22Rv1 (cell line): ENCODE data around the gene FAM9C.
"Not testable (repeated sequence)": the region's sequence is repeated elsewhere in the genome, so short reads cannot be mapped to it uniquely, and the experiment has no call there.

Experiments used
- H3K27ac ChIP-seq: fragments of 450-650 bp; 2 replicates; pipeline ENCODE4 v1.5.1; 2017
- ZFX ChIP-seq: fragments of 450-650 bp; IDR thresholded peaks from 2 replicates; pipeline ENCODE4 v1.6.1; 2017; ENCODE audit warnings: antibody characterized with exemption, borderline replicate concordance
- TF ChIP-seq, protein P1 (sequence below): fragments of 450-650 bp; IDR thresholded peaks from 2 replicates; pipeline ENCODE4 v1.5.1; 2017; ENCODE audit warnings: mild to moderate bottlenecking

FAM9C gene

GRCh38 chrX:13087322-13088155 lies 43.1 kb upstream of the FAM9C start:
- no peak overlapping the region for H3K27ac ChIP-seq
- no peak for TF ChIP-seq ZFX
- TF ChIP-seq, protein P1, sequence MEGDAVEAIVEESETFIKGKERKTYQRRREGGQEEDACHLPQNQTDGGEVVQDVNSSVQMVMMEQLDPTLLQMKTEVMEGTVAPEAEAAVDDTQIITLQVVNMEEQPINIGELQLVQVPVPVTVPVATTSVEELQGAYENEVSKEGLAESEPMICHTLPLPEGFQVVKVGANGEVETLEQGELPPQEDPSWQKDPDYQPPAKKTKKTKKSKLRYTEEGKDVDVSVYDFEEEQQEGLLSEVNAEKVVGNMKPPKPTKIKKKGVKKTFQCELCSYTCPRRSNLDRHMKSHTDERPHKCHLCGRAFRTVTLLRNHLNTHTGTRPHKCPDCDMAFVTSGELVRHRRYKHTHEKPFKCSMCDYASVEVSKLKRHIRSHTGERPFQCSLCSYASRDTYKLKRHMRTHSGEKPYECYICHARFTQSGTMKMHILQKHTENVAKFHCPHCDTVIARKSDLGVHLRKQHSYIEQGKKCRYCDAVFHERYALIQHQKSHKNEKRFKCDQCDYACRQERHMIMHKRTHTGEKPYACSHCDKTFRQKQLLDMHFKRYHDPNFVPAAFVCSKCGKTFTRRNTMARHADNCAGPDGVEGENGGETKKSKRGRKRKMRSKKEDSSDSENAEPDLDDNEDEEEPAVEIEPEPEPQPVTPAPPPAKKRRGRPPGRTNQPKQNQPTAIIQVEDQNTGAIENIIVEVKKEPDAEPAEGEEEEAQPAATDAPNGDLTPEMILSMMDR: no peak

- H3K27ac ChIP-seq: not testable (repeated sequence)
Measured at GRCh38 chrX:13086793-13087321, 42.4 kb upstream of the FAM9C start.

GRCh38 chrX:13086076-13086475 lies 41.7 kb upstream of the FAM9C start:
- no peak overlapping the region for H3K27ac ChIP-seq
- TF ChIP-seq, protein P1: no peak
- no peak for TF ChIP-seq ZFX

- TF ChIP-seq ZFX: no peak
- TF ChIP-seq, protein P1: no peak
- no peak overlapping the region for H3K27ac ChIP-seq
Measured at GRCh38 chrX:13085526-13085925, 41.1 kb upstream of the FAM9C start.

DNA sequence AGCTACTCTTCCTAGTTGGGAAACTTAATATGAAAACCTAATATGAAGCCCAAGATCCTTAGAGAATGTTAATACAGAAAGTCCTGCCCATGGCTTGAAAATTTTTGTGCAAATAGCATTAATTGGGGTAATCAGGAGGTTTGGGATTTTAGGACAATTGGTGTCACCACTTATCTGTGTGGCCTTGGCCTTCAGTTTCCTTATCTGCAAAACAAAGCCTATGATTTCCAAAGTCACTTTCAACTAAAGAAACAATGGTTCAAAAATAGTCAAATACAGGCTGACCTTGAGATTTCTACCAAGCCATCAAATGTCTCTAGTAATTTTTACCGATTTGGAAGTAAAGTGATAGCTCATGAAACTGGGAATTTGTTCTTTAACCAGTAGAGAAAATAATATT lies 40.2 kb upstream of the FAM9C start:
- TF ChIP-seq, protein P1: no peak
- no peak for TF ChIP-seq ZFX
- H3K27ac ChIP-seq: no peak overlapping the region

GRCh38 chrX:13083755-13084326 lies 39.4 kb upstream of the FAM9C start:
- H3K27ac ChIP-seq: not testable (repeated sequence)

GRCh38 chrX:13082206-13083065 lies 38.0 kb upstream of the FAM9C start:
- no peak overlapping the region for H3K27ac ChIP-seq
- TF ChIP-seq, protein P1: no peak
- no peak for TF ChIP-seq ZFX
